ENCODE measurements around the gene CYP11A1.

CYP11A1 gene

DNA sequence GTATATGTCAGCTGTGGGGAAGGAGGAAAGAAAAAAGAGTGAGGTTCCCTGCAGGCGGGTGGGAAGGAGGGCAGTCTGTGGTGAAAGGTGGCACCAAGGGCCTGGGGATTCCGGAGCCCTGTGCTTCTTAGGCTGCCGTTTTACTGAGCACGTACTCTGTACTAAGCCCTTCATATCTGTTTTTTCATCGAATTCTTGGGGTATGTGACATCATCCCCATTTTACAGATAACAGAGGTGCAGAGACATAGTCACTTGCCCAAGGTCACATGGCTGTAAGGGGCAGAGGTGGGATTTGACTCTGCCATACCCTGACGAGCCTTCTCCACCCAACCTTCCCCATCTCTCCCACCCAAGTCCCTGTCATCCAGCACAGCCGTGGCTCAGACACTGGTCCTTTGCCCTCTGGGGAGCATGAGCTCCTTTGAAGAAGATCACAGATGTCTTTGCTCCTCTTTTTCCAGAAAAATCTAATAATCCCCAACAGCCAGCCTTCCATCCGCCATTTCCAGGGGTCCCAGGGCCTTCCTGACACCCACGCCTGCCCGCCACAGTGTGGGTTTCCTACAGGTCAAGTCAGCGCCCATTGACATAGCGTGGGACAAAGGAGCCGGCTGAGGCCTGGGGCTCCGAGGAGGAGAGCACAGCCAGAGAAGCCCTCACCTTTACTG lies 24.2 kb downstream of the CYP11A1 start:
- Histone ChIP-seq H3K36me3 (no peaks in the 10 kb centered on the region), H3K27me3 (no peaks in the 10 kb centered on the region), H3K9me3 (no peaks in the 10 kb centered on the region), H3K4me1 (no peaks in the 10 kb centered on the region), H3K4me3 (ENCODE audit: low read depth, low read length) (no peak overlapping the region)
- TF ChIP-seq, protein P1, sequence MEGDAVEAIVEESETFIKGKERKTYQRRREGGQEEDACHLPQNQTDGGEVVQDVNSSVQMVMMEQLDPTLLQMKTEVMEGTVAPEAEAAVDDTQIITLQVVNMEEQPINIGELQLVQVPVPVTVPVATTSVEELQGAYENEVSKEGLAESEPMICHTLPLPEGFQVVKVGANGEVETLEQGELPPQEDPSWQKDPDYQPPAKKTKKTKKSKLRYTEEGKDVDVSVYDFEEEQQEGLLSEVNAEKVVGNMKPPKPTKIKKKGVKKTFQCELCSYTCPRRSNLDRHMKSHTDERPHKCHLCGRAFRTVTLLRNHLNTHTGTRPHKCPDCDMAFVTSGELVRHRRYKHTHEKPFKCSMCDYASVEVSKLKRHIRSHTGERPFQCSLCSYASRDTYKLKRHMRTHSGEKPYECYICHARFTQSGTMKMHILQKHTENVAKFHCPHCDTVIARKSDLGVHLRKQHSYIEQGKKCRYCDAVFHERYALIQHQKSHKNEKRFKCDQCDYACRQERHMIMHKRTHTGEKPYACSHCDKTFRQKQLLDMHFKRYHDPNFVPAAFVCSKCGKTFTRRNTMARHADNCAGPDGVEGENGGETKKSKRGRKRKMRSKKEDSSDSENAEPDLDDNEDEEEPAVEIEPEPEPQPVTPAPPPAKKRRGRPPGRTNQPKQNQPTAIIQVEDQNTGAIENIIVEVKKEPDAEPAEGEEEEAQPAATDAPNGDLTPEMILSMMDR (IDR thresholded peaks at IDR 0.05; ENCODE audit: low read depth, low read length): no peak
- no peak for DNase-seq

DNA sequence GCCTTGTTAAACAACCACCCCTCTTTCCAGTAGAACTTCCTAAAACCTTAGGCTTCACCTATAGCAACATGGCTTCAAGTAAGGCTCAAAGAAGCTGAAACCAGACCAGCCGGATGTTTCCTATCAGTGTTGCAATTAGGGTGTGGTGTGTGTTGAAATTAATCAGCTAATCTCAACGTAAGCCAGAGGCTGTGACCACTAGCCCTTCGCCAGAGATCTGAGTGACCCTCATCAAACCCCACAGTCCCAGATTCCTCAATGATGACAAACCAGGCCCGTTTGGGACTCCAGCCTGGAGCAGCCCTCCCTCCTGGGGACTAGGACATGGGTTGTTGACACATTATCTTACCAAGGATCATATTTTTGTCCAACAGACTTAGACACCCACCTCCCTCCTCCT lies 27.3 kb downstream of the CYP11A1 start:
- Histone ChIP-seq H3K9me3 (no peaks in the 10 kb centered on the region), H3K4me3 (ENCODE audit: low read depth, low read length) (no peak overlapping the region), H3K27me3 (no peaks in the 10 kb centered on the region), H3K36me3 (no peaks in the 10 kb centered on the region), H3K4me1 (no peaks in the 10 kb centered on the region)
- no peak for DNase-seq
- TF ChIP-seq, protein P1 (IDR thresholded peaks at IDR 0.05; ENCODE audit: low read depth, low read length): no peak

GRCh38 chr15:74339371-74339770 lies 28.1 kb downstream of the CYP11A1 start:
- DNase-seq: no peak
- H3K36me3 ChIP-seq: no peaks in the 10 kb centered on the region
- no peaks in the 10 kb centered on the region for H3K9me3 ChIP-seq
- no peak overlapping the region for H3K4me3 ChIP-seq (ENCODE audit: low read depth, low read length)
- no peaks in the 10 kb centered on the region for H3K4me1 ChIP-seq
- TF ChIP-seq, protein P1 (IDR thresholded peaks at IDR 0.05; ENCODE audit: low read depth, low read length): no peak
- no peaks in the 10 kb centered on the region for H3K27me3 ChIP-seq

DNA sequence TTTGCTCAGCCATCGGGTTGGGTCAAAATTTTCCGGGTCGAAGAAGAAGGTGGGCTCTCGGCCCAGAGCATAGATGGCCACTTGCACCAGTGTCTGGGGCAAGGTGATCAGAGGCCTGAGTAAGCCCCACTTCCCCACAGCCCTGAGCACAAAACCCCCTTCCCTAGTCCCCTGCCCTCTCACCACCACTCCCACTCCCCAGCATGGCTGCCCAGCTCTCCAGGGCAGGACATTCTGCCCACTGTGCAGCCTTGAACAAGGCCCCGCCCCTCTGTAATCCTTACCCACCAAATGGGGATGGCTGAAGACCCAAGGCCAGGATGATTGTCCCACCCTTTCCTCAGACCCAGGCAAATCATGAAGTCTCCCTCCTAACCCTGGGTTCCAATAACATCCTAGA lies 28.8 kb downstream of the CYP11A1 start:
- DNase-seq: no peak
- Histone ChIP-seq H3K36me3 (no peaks in the 10 kb centered on the region), H3K27me3 (no peaks in the 10 kb centered on the region), H3K4me3 (ENCODE audit: low read depth, low read length) (no peak overlapping the region), H3K4me1 (no peaks in the 10 kb centered on the region), H3K9me3 (no peaks in the 10 kb centered on the region)
- TF ChIP-seq, protein P1 (IDR thresholded peaks at IDR 0.05; ENCODE audit: low read depth, low read length): no peak

DNA sequence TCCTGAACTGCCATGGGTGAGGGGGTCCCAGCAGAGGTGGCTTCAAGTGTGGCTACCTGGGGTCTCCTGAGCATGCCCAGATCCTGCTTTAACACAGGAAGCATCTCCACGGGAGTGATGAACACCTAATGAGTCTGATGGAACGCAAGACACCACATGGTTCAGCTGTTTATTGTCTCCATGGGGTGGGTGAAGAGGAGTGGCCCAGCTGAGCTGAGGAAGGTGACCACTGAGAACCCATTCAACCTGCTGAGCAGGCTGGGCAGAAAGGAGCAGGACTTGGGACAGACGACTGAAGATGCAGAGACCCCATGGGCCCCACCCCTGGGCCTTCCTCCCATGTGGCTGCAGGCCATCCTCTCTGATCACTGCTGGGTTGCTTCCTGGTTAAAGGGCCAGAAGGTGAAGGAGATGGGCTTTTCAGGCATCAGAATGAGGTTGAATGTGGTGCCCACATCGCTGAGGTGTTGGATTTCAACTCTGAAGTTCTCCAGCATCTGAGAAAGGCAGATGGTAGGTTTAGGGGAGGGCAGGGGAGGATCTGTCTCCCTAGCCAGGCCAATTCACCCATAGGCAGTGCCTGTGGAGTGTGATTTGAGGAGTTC lies 29.7 kb downstream of the CYP11A1 start:
- Histone ChIP-seq H3K27me3 (no peaks in the 10 kb centered on the region), H3K36me3 (no peaks in the 10 kb centered on the region), H3K4me3 (ENCODE audit: low read depth, low read length) (no peak overlapping the region), H3K9me3 (no peaks in the 10 kb centered on the region), H3K4me1 (no peaks in the 10 kb centered on the region)
- no peak for DNase-seq
- TF ChIP-seq, protein P1 (IDR thresholded peaks at IDR 0.05; ENCODE audit: low read depth, low read length): no peak

GRCh38 chr15:74337146-74337545 lies 30.3 kb downstream of the CYP11A1 start:
- H3K27me3 ChIP-seq: no peaks in the 10 kb centered on the region
- no peak for DNase-seq
- H3K9me3 ChIP-seq: no peaks in the 10 kb centered on the region
- H3K36me3 ChIP-seq: no peaks in the 10 kb centered on the region
- no peak overlapping the region for H3K4me3 ChIP-seq (ENCODE audit: low read depth, low read length)
- TF ChIP-seq, protein P1 (IDR thresholded peaks at IDR 0.05; ENCODE audit: low read depth, low read length): no peak
- no peaks in the 10 kb centered on the region for H3K4me1 ChIP-seq

Measured in BE2C (cell line).